ENCODE data around the gene RNF213.

DNA sequence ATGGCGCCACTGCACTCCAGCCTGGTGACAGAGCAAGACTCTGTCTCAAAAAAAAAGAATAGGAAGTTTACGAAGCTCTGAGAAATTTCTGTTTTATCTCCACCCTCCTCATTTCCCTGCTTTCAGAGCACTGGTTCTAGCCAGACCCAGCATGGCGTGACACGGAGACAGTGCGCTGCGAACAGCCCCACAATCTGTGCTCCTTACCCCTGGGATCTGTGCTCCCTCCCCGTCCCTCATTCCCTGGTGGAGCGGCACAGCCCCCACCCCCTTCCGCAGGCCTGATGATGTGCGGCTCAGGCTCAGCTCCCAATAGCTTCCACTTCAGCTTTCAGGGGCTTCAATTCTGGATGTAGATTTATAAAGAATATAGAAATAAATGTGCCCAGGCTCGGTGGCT is 98.2 kb downstream of the RNF213 start:
- no peak for TF ChIP-seq CTCF (optimal IDR thresholded peaks at IDR 0.05 in 1 of 3, IDR thresholded peaks at IDR 0.05 in 1 of 3, conservative IDR thresholded peaks at IDR 0.05 in 1 of 3; ENCODE audit: extremely low read depth in 1 of 3, insufficient read depth in 2 of 3, low read length in 3 of 3)
- no peak for TF ChIP-seq EZH2 (IDR thresholded peaks at IDR 0.05; ENCODE audit: low read length)

Data from keratinocyte (primary cell).